ENCODE results near the gene TBC1D22B. TPM values are rescaled to one million over a fixed set of nuclear protein-coding genes. Genes with fewer than 3 reads are reported as not detected.

Gene TBC1D22B
- total and polyA plus RNA-seq, 9 of the 15 experiments (the other 6 are each of a cell fraction or from before 2014, with no cell fraction given), result 4.8 to 24.2 (median 13.5) TPM

GRCh38 chr6:37302086-37302686, 44.6 kb downstream of the TBC1D22B start (continued):
- peak; percentile 47; the same call in 1 of the 2 replicates for TF ChIP-seq ILK (tag; IDR thresholded peaks at IDR 0.05; ENCODE audit: borderline replicate concordance, low read depth)
- TF ChIP-seq HNRNPK (IDR thresholded peaks at IDR 0.05; ENCODE audit: low read depth, low read length, poor library complexity, severe bottlenecking), result no peak
- TF ChIP-seq, protein P1, sequence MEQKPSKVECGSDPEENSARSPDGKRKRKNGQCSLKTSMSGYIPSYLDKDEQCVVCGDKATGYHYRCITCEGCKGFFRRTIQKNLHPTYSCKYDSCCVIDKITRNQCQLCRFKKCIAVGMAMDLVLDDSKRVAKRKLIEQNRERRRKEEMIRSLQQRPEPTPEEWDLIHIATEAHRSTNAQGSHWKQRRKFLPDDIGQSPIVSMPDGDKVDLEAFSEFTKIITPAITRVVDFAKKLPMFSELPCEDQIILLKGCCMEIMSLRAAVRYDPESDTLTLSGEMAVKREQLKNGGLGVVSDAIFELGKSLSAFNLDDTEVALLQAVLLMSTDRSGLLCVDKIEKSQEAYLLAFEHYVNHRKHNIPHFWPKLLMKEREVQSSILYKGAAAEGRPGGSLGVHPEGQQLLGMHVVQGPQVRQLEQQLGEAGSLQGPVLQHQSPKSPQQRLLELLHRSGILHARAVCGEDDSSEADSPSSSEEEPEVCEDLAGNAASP (IDR thresholded peaks at IDR 0.05), result no peak
- peak; percentile 90 for TF ChIP-seq ZBTB17 (CRISPR knock-in tag; IDR thresholded peaks at IDR 0.05)
- TF ChIP-seq, protein P2, sequence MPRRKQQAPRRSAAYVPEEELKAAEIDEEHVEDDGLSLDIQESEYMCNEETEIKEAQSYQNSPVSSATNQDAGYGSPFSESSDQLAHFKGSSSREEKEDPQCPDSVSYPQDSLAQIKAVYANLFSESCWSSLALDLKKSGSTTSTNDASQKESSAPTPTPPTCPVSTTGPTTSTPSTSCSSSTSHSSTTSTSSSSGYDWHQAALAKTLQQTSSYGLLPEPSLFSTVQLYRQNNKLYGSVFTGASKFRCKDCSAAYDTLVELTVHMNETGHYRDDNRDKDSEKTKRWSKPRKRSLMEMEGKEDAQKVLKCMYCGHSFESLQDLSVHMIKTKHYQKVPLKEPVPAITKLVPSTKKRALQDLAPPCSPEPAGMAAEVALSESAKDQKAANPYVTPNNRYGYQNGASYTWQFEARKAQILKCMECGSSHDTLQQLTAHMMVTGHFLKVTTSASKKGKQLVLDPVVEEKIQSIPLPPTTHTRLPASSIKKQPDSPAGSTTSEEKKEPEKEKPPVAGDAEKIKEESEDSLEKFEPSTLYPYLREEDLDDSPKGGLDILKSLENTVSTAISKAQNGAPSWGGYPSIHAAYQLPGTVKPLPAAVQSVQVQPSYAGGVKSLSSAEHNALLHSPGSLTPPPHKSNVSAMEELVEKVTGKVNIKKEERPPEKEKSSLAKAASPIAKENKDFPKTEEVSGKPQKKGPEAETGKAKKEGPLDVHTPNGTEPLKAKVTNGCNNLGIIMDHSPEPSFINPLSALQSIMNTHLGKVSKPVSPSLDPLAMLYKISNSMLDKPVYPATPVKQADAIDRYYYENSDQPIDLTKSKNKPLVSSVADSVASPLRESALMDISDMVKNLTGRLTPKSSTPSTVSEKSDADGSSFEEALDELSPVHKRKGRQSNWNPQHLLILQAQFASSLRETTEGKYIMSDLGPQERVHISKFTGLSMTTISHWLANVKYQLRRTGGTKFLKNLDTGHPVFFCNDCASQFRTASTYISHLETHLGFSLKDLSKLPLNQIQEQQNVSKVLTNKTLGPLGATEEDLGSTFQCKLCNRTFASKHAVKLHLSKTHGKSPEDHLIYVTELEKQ (CRISPR knock-in tag; IDR thresholded peaks at IDR 0.05), result peak; percentile 84
- no peak for TF ChIP-seq ZBTB8A (IDR thresholded peaks at IDR 0.05; ENCODE audit: partially characterized antibody)
- TF ChIP-seq MCM5 (IDR thresholded peaks at IDR 0.05; ENCODE audit: low read depth), result no peak
- TF ChIP-seq NR2C1 (IDR thresholded peaks at IDR 0.05), result peak; percentile 72; the same call in 1 of the 2 replicates
- TF ChIP-seq NR2C1 (tag; IDR thresholded peaks at IDR 0.05), result peak; percentile 90
- TF ChIP-seq ZKSCAN1 (IDR thresholded peaks at IDR 0.05; ENCODE audit: low read depth, low read length), result peak; percentile 77; the same call in 1 of the 2 replicates
- TF ChIP-seq ZMIZ1 (IDR thresholded peaks at IDR 0.05; ENCODE audit: low read depth in 2 of 2, low read length in 2 of 2), result peak in 1 of 2 experiments; percentile 99; a peak in 2 of 4 replicates
- TF ChIP-seq RERE (CRISPR knock-in tag; IDR thresholded peaks at IDR 0.05; ENCODE audit: borderline replicate concordance), result no peak
- TF ChIP-seq NCOA1 (IDR thresholded peaks at IDR 0.05; ENCODE audit: low read depth), result peak; percentile 95
